Loucy (cell line): Measurements from ENCODE around the gene ATP6V1G1.
A peak's percentile ranks its signal among the peaks of the same experiment; 100 is the strongest.

Experiments
- CTCF ChIP-seq: fragments of 200-600 bp; sonication (generic); conservative IDR thresholded peaks from 2 replicates; pipeline ENCODE4 v1.5.1; 2014; ENCODE audit warnings: mild to moderate bottlenecking, antibody characterized with exemption, low read length
- EZH2phosphoT487 ChIP-seq: fragments of 200-600 bp; IDR thresholded peaks from 2 replicates; pipeline ENCODE4 v1.6.1; 2018; ENCODE audit warnings: antibody characterized with exemption, mild to moderate bottlenecking, moderate library complexity, borderline replicate concordance

- TF ChIP-seq CTCF (peak; percentile 62), EZH2phosphoT487 (no peak)
Measured at GRCh38 chr9:114592356-114592755, 4.8 kb downstream of the ATP6V1G1 start.
